ENCODE measurements around the gene ANKDD1A. TPM values are rescaled to one million over a fixed set of nuclear protein-coding genes. Genes with fewer than 3 reads are reported as not detected.

The ANKDD1A gene
- total and polyA plus RNA-seq, 7 donors, result 0.60 to 9.4 (median 6.2) TPM; not detected in 1

- no peaks in the 10 kb centered on the region for H3K4me1 ChIP-seq
- 66 to 74% methylated on average over 6 of the region's 6 CpGs for WGBS, 2 donors
- H3K36me3 ChIP-seq, result peaks cover 0 to 10% (median 7%) of the 10 kb centered on the region in 4 donors
- no peaks in the 10 kb centered on the region for H3K27me3 ChIP-seq
- TF ChIP-seq EP300 (IDR thresholded peaks at IDR 0.05) (no peak), CTCF (IDR thresholded peaks at IDR 0.05) (no peak), POLR2AphosphoS5 (IDR thresholded peaks at IDR 0.05) (no peak), POLR2A (IDR thresholded peaks at IDR 0.05) (no peak)
- no peak overlapping the region for H3K4me3 ChIP-seq
- intact Hi-C loops (cut with DNase I), result no loop called here
- H3K27ac ChIP-seq, result no peak overlapping the region
- no peak for DNase-seq
- no peaks in the 10 kb centered on the region for H3K9me3 ChIP-seq
Measured at GRCh38 chr15:64950888-64951287, 39.2 kb downstream of the ANKDD1A start.

- Histone ChIP-seq H3K4me1 (no peaks in the 10 kb centered on the region), H3K27ac (no peak overlapping the region), H3K9me3 (no peaks in the 10 kb centered on the region), H3K4me3 (no peak overlapping the region), H3K36me3 (peaks cover 0 to 20% (median 8%) of the 10 kb centered on the region in 4 donors), H3K27me3 (no peaks in the 10 kb centered on the region)
- TF ChIP-seq POLR2A (IDR thresholded peaks at IDR 0.05) (no peak), POLR2AphosphoS5 (IDR thresholded peaks at IDR 0.05) (no peak)
- DNase-seq, result no peak
- intact Hi-C loops (cut with DNase I), result no loop called here
- 91 to 94% methylated on average over 2 of the region's 2 CpGs for WGBS, 2 donors
Measured at GRCh38 chr15:64951777-64952418, 40.2 kb downstream of the ANKDD1A start.

GRCh38 chr15:64954395-64954794, 42.7 kb downstream of the ANKDD1A start:
- 76 to 83% methylated on average over 2 to 3 of the region's 3 CpGs for WGBS, 2 donors
- H3K4me3 ChIP-seq, result no peak overlapping the region
- H3K4me1 ChIP-seq, result no peaks in the 10 kb centered on the region
- TF ChIP-seq CTCF (IDR thresholded peaks at IDR 0.05) (no peak), EP300 (IDR thresholded peaks at IDR 0.05) (no peak)
- H3K36me3 ChIP-seq, result peaks cover 0 to 43% (median 19%) of the 10 kb centered on the region in 4 donors
- no peaks in the 10 kb centered on the region for H3K9me3 ChIP-seq
- intact Hi-C loops (cut with DNase I), result no loop called here
- H3K27me3 ChIP-seq, result no peaks in the 10 kb centered on the region
- DNase-seq, result no peak
- no peak overlapping the region for H3K27ac ChIP-seq

GRCh38 chr15:64959128-64959527, 47.4 kb downstream of the ANKDD1A start:
- no peak for DNase-seq
- WGBS, 2 donors, result 96 to 97% methylated on average over 9 of the region's 9 CpGs
- no peaks in the 10 kb centered on the region for H3K4me1 ChIP-seq
- TF ChIP-seq POLR2AphosphoS5 (IDR thresholded peaks at IDR 0.05), result no peak
- peaks cover 28 to 90% (median 59%) of the 10 kb centered on the region in 4 donors for H3K36me3 ChIP-seq
- intact Hi-C loops (cut with DNase I), result no loop called here
- no peak overlapping the region for H3K4me3 ChIP-seq
- no peaks in the 10 kb centered on the region for H3K27me3 ChIP-seq
- no peak overlapping the region for H3K27ac ChIP-seq
- H3K9me3 ChIP-seq, result no peaks in the 10 kb centered on the region

- Histone ChIP-seq H3K4me3 (no peak overlapping the region), H3K27me3 (no peaks in the 10 kb centered on the region), H3K27ac (no peak overlapping the region), H3K4me1 (no peaks in the 10 kb centered on the region), H3K9me3 (no peaks in the 10 kb centered on the region), H3K36me3 (peaks cover 38 to 98% (median 67%) of the 10 kb centered on the region in 4 donors)
- DNase-seq, result no peak
- no peak for TF ChIP-seq POLR2A (IDR thresholded peaks at IDR 0.05)
- no peak for TF ChIP-seq CTCF (IDR thresholded peaks at IDR 0.05)
- TF ChIP-seq POLR2AphosphoS5 (IDR thresholded peaks at IDR 0.05), result no peak
- no peak for TF ChIP-seq EP300 (IDR thresholded peaks at IDR 0.05)
- intact Hi-C loops (cut with DNase I), result no loop called here
- WGBS, 2 donors, result 97% methylated on average over 6 of the region's 6 CpGs
Measured at GRCh38 chr15:64960153-64960552, 48.5 kb downstream of the ANKDD1A start.

GRCh38 chr15:64961013-64961412, 49.3 kb downstream of the ANKDD1A start:
- Histone ChIP-seq H3K36me3 (peaks cover 42 to 98% (median 66%) of the 10 kb centered on the region in 4 donors), H3K4me1 (no peaks in the 10 kb centered on the region), H3K27me3 (no peaks in the 10 kb centered on the region), H3K9me3 (no peaks in the 10 kb centered on the region), H3K27ac (no peak overlapping the region), H3K4me3 (no peak overlapping the region)
- intact Hi-C loops (cut with DNase I), result no loop called here
- no peak for DNase-seq
- WGBS, 2 donors, result 94 to 96% methylated on average over 5 of the region's 5 CpGs
- TF ChIP-seq POLR2AphosphoS5 (IDR thresholded peaks at IDR 0.05), result no peak
